ENCODE measurements around the gene OR10H3.

The OR10H3 gene

GRCh38 chr19:15721268-15721667, 16.5 kb upstream of the OR10H3 start:
- no peak for TF ChIP-seq CTCF (IDR thresholded peaks at IDR 0.05; ENCODE audit: extremely low read depth, missing control alignments)
- DNase-seq (ENCODE audit: low spot score), result no peak

GRCh38 chr19:15722956-15723355, 14.8 kb upstream of the OR10H3 start:
- no peak for TF ChIP-seq CTCF (IDR thresholded peaks at IDR 0.05; ENCODE audit: extremely low read depth, missing control alignments)
- no peak for DNase-seq (ENCODE audit: low spot score)

- no peak for TF ChIP-seq CTCF (IDR thresholded peaks at IDR 0.05; ENCODE audit: extremely low read depth, missing control alignments)
- DNase-seq (ENCODE audit: low spot score), result no peak
Observed at GRCh38 chr19:15727724-15728123, 10.1 kb upstream of the OR10H3 start, which contains the start of gene OR10H2. OR10H2 (plus strand) TSS chr19:15728024; CDS start chr19:15728044, 20 bp downstream.

- no peak for DNase-seq (ENCODE audit: low spot score)
- TF ChIP-seq CTCF (IDR thresholded peaks at IDR 0.05; ENCODE audit: extremely low read depth, missing control alignments), result no peak
Observed at GRCh38 chr19:15730538-15730937, 7.2 kb upstream of the OR10H3 start.

DNA sequence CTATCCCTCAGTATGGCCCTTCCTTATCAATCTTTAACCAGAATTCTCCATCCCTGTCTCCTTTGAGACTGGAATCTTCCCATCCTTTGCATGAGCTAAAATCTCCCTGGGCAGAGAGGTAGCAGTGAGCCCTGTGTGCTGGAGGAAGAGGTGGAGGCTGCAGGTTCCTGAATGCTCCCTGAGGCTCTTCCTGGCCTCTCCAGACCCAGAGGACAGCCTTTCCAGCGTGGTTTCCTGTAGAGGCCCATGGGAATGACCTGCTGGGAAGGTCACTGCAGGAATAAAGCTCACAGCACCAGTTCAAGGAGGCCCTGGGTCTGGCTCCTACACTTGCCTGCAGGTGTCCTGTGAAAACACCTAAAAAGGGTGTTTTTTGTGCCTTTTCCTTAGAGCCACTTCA, 5.4 kb upstream of the OR10H3 start:
- TF ChIP-seq CTCF (IDR thresholded peaks at IDR 0.05; ENCODE audit: extremely low read depth, missing control alignments), result no peak
- DNase-seq (ENCODE audit: low spot score), result no peak

DNA sequence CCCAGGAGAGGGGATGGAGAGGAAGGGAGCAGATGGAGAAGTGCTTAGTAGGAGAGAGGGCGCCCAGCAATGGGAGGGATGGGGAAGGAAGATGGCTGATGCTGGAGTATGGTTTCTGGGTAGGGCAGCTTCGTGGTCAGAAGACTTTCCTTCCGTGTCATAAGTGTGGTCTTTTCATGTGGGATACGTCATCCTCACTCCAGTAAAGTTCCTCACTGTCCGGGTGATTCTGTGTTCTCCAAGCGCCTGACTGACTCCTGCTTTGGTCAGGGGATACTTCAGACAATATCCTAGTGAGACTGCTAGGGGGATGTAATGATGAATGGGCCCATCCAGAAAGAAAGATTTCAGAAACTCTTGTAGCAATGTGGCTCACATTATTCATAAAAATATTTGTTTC, 3.9 kb upstream of the OR10H3 start:
- DNase-seq (ENCODE audit: low spot score), result no peak
- TF ChIP-seq CTCF (IDR thresholded peaks at IDR 0.05; ENCODE audit: extremely low read depth, missing control alignments), result no peak

DNA sequence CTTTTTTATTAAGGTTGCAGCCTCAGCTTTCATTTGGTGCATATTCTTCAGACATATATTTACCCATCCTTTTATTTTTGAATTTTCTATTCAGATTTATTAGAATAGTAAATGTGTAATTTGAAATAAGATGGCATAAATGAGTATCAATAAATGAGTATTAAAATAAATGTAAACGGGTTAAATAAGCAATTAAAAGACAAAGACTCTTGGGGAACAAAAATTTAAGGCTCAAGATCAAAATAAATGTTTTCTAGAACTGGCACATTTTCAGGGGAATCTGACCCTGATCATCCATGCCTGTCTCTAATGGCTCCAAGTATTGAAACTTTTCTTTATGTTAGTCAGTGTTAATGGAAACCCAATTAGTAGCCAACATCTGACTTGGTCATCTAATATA, 3.0 kb downstream of the OR10H3 start:
- TF ChIP-seq CTCF (IDR thresholded peaks at IDR 0.05; ENCODE audit: extremely low read depth, missing control alignments), result no peak
- no peak for DNase-seq (ENCODE audit: low spot score)

Measured in GM20000 (cell line).